WTC11 (cell line): Measurements from ENCODE around the gene TMEM151A. TPM values are rescaled to one million over a fixed set of nuclear protein-coding genes. Genes with fewer than 3 reads are reported as not detected.
A peak's percentile ranks its signal among the peaks of the same experiment; 100 is the strongest.

Experiments used
- AFF4 ChIP-seq: sonication (generic); formaldehyde crosslinking; IDR thresholded peaks from 2 replicates; pipeline ENCODE4 v1.8.1; 2023; ENCODE audit warnings: mild to moderate bottlenecking, missing genetic modification reagents, borderline replicate concordance
- CBFB ChIP-seq: sonication (generic); formaldehyde crosslinking; IDR thresholded peaks from 2 replicates; pipeline ENCODE4 v1.8.1; 2022; ENCODE audit warnings: mild to moderate bottlenecking, low read depth, missing genetic modification reagents
- CDX4 ChIP-seq: fragments of 250-450 bp; sonication (Bioruptor Pico); IDR thresholded peaks from 2 replicates; pipeline ENCODE4 v1.9.0; 2021; ENCODE audit warnings: moderate library complexity, mild to moderate bottlenecking, inconsistent platforms, borderline replicate concordance
- GRHL2 ChIP-seq: fragments of 250-450 bp; sonication (Bioruptor Pico); IDR thresholded peaks from 2 replicates; pipeline ENCODE4 v1.8.0; 2022; ENCODE audit warnings: mild to moderate bottlenecking, moderate library complexity; ENCODE audit not compliant: insufficient replicate concordance, severe bottlenecking
- HMGA2 ChIP-seq: fragments of 250-450 bp; sonication (Bioruptor Pico); IDR thresholded peaks from 2 replicates; pipeline ENCODE4 v1.4.0; 2021; ENCODE audit warnings: mild to moderate bottlenecking, moderate library complexity
- IRF2 ChIP-seq: sonication (generic); formaldehyde crosslinking; IDR thresholded peaks from 2 replicates; pipeline ENCODE4 v1.8.0; 2022; ENCODE audit warnings: low read depth, missing genetic modification reagents, borderline replicate concordance
- JAZF1 ChIP-seq: fragments of 250-450 bp; sonication (Bioruptor Pico); IDR thresholded peaks from 2 replicates; pipeline ENCODE4 v1.9.0; 2021; ENCODE audit warnings: moderate library complexity, mild to moderate bottlenecking, inconsistent platforms
- KAT7 ChIP-seq: sonication (generic); formaldehyde crosslinking; IDR thresholded peaks from 2 replicates; pipeline ENCODE4 v1.8.1; 2023; ENCODE audit warnings: missing genetic modification reagents, mild to moderate bottlenecking, borderline replicate concordance
- MLX ChIP-seq: sonication (generic); formaldehyde crosslinking; IDR thresholded peaks from 2 replicates; pipeline ENCODE4 v1.8.1; 2023; ENCODE audit warnings: mild to moderate bottlenecking, missing genetic modification reagents, moderate library complexity
- MXD4 ChIP-seq: fragments of 250-450 bp; sonication (Bioruptor Pico); IDR thresholded peaks from 2 replicates; pipeline ENCODE4 v1.8.0; 2021; ENCODE audit warnings: mild to moderate bottlenecking, moderate library complexity, borderline replicate concordance
- NR3C1 ChIP-seq: sonication (generic); formaldehyde crosslinking; conservative IDR thresholded peaks from 2 replicates; pipeline ENCODE4 v1.8.1; 2023; ENCODE audit warnings: low read depth, mild to moderate bottlenecking, missing genetic modification reagents
- RORB ChIP-seq: fragments of 250-450 bp; sonication (Bioruptor Pico); IDR thresholded peaks from 2 replicates; pipeline ENCODE4 v1.9.0; 2021; ENCODE audit warnings: mild to moderate bottlenecking
- SMAD4 ChIP-seq: sonication (generic); formaldehyde crosslinking; IDR thresholded peaks from 2 replicates; pipeline ENCODE4 v1.8.0; 2022; ENCODE audit warnings: mild to moderate bottlenecking, missing genetic modification reagents
- SP1 ChIP-seq: sonication (generic); formaldehyde crosslinking; conservative IDR thresholded peaks from 2 replicates; pipeline ENCODE4 v1.8.1; 2022; ENCODE audit warnings: missing genetic modification reagents
- STAT6 ChIP-seq: sonication (generic); formaldehyde crosslinking; conservative IDR thresholded peaks from 2 replicates; pipeline ENCODE4 v1.8.1; 2023; ENCODE audit warnings: mild to moderate bottlenecking, low read depth, missing genetic modification reagents, moderate library complexity
- TEAD1 ChIP-seq: sonication (generic); formaldehyde crosslinking; IDR thresholded peaks from 2 replicates; pipeline ENCODE4 v1.8.0; 2022; ENCODE audit warnings: mild to moderate bottlenecking, missing genetic modification reagents
- ZMAT4 ChIP-seq: fragments of 250-450 bp; sonication (Bioruptor Pico); IDR thresholded peaks from 2 replicates; pipeline ENCODE4 v1.9.0; 2021; ENCODE audit warnings: mild to moderate bottlenecking
- ZNF232 ChIP-seq: sonication (generic); formaldehyde crosslinking; IDR thresholded peaks from 2 replicates; pipeline ENCODE4 v1.8.0; 2022; ENCODE audit warnings: mild to moderate bottlenecking, missing genetic modification reagents
- total RNA-seq: library from RNA; stranded (reverse); gene quantifications from 3 replicates; pipeline ENCODE4 v1.2.3, GENCODE V29; 2021
- TF ChIP-seq, protein P1 (sequence below): sonication (generic); formaldehyde crosslinking; IDR thresholded peaks from 2 replicates; pipeline ENCODE4 v1.8.1; 2023; ENCODE audit warnings: mild to moderate bottlenecking, missing genetic modification reagents
- TF ChIP-seq, protein P2 (sequence below): sonication (generic); formaldehyde crosslinking; IDR thresholded peaks from 2 replicates; pipeline ENCODE4 v1.8.0; 2023; ENCODE audit warnings: mild to moderate bottlenecking, missing genetic modification reagents
- TF ChIP-seq, protein P3 (sequence below): sonication (generic); formaldehyde crosslinking; IDR thresholded peaks from 2 replicates; pipeline ENCODE4 v1.8.0; 2022; ENCODE audit warnings: mild to moderate bottlenecking, missing genetic modification reagents
- TF ChIP-seq, protein P4 (sequence below): sonication (generic); formaldehyde crosslinking; IDR thresholded peaks from 2 replicates; pipeline ENCODE4 v1.8.1; 2022; ENCODE audit warnings: low read depth, mild to moderate bottlenecking, moderate library complexity, missing genetic modification reagents, borderline replicate concordance

The TMEM151A gene
- total RNA-seq, 1 experiment from 2014 or later: 2.2 TPM

- TF ChIP-seq MLX (CRISPR knock-in tag) (0 out of 2 replicates have a peak, but pooled peaks have one; percentile 57), RORB (CRISPR knock-in tag) (no peak), ZNF232 (CRISPR knock-in tag) (peak; percentile 82; the same call in 1 of the 2 replicates), AFF4 (peak; percentile 69; the same call in 1 of the 2 replicates), MXD4 (no peak), TEAD1 (CRISPR knock-in tag) (peak; percentile 65; the same call in 1 of the 2 replicates), CBFB (CRISPR knock-in tag) (no peak), STAT6 (CRISPR knock-in tag) (no peak), IRF2 (CRISPR knock-in tag) (no peak), KAT7 (CRISPR knock-in tag) (peak; percentile 61; the same call in 1 of the 2 replicates), SMAD4 (CRISPR knock-in tag) (no peak), SP1 (CRISPR knock-in tag) (no peak; the same call in 1 of the 2 replicates), HMGA2 (CRISPR knock-in tag) (no peak), NR3C1 (CRISPR knock-in tag) (no peak), GRHL2 (CRISPR knock-in tag) (no peak), ZMAT4 (no peak), JAZF1 (CRISPR knock-in tag) (no peak), CDX4 (CRISPR knock-in tag) (no peak)
- TF ChIP-seq, protein P1, sequence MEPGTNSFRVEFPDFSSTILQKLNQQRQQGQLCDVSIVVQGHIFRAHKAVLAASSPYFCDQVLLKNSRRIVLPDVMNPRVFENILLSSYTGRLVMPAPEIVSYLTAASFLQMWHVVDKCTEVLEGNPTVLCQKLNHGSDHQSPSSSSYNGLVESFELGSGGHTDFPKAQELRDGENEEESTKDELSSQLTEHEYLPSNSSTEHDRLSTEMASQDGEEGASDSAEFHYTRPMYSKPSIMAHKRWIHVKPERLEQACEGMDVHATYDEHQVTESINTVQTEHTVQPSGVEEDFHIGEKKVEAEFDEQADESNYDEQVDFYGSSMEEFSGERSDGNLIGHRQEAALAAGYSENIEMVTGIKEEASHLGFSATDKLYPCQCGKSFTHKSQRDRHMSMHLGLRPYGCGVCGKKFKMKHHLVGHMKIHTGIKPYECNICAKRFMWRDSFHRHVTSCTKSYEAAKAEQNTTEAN (CRISPR knock-in tag): peak; percentile 79; the same call in 1 of the 2 replicates
- TF ChIP-seq, protein P2, sequence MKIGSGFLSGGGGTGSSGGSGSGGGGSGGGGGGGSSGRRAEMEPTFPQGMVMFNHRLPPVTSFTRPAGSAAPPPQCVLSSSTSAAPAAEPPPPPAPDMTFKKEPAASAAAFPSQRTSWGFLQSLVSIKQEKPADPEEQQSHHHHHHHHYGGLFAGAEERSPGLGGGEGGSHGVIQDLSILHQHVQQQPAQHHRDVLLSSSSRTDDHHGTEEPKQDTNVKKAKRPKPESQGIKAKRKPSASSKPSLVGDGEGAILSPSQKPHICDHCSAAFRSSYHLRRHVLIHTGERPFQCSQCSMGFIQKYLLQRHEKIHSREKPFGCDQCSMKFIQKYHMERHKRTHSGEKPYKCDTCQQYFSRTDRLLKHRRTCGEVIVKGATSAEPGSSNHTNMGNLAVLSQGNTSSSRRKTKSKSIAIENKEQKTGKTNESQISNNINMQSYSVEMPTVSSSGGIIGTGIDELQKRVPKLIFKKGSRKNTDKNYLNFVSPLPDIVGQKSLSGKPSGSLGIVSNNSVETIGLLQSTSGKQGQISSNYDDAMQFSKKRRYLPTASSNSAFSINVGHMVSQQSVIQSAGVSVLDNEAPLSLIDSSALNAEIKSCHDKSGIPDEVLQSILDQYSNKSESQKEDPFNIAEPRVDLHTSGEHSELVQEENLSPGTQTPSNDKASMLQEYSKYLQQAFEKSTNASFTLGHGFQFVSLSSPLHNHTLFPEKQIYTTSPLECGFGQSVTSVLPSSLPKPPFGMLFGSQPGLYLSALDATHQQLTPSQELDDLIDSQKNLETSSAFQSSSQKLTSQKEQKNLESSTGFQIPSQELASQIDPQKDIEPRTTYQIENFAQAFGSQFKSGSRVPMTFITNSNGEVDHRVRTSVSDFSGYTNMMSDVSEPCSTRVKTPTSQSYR (CRISPR knock-in tag): peak; percentile 51; the same call in 1 of the 2 replicates
- TF ChIP-seq, protein P3, sequence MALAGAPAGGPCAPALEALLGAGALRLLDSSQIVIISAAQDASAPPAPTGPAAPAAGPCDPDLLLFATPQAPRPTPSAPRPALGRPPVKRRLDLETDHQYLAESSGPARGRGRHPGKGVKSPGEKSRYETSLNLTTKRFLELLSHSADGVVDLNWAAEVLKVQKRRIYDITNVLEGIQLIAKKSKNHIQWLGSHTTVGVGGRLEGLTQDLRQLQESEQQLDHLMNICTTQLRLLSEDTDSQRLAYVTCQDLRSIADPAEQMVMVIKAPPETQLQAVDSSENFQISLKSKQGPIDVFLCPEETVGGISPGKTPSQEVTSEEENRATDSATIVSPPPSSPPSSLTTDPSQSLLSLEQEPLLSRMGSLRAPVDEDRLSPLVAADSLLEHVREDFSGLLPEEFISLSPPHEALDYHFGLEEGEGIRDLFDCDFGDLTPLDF: peak; percentile 65; the same call in 1 of the 2 replicates
- TF ChIP-seq, protein P4, sequence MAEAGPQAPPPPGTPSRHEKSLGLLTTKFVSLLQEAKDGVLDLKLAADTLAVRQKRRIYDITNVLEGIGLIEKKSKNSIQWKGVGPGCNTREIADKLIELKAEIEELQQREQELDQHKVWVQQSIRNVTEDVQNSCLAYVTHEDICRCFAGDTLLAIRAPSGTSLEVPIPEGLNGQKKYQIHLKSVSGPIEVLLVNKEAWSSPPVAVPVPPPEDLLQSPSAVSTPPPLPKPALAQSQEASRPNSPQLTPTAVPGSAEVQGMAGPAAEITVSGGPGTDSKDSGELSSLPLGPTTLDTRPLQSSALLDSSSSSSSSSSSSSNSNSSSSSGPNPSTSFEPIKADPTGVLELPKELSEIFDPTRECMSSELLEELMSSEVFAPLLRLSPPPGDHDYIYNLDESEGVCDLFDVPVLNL: 0 out of 2 replicates have a peak, but pooled peaks have one; percentile 57
These were observed 2.0 kb upstream of the TMEM151A start (continued) for GRCh38 chr11:66289548-66290329.
